Measurements from ENCODE around the gene AKR7A3. TPM values are rescaled to one million over a fixed set of nuclear protein-coding genes. Genes with fewer than 3 reads are reported as not detected.

AKR7A3 gene
- total and polyA plus RNA-seq, 9 of the 15 experiments (the other 6 are each of a cell fraction or from before 2014, with no cell fraction given): 0.04 to 1.5 (median 0.44) TPM; not detected in 1

DNA sequence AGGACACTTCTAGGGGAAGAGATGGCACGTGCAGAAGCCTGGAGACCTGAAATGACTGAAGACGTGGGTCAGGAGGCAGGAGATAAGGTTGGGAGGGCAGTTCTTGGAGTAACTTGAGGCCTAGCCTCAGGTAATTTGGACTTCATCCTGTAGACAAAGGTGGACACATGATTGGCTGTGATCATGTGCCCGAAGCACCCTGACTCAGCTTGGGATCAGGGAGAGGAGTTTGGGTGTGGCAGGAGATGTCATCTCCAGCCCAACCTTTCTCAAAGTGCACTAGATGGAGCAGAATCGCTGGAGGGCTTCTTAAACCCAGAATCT is 25.0 kb upstream of the AKR7A3 start (continued):
- TF ChIP-seq RERE (CRISPR knock-in tag; IDR thresholded peaks at IDR 0.05; ENCODE audit: borderline replicate concordance) (no peak), ZEB2 (IDR thresholded peaks at IDR 0.05) (peak; percentile 93; the same call in 1 of the 2 replicates), ATF1 (CRISPR knock-in tag; IDR thresholded peaks at IDR 0.05) (no peak), ATF1 (tag; IDR thresholded peaks at IDR 0.05) (0 out of 2 replicates have a peak, but pooled peaks have one; percentile 21), CXXC5 (CRISPR knock-in tag; IDR thresholded peaks at IDR 0.05) (peak; percentile 87), SIN3B (IDR thresholded peaks at IDR 0.05; ENCODE audit: low read depth) (no peak), HDAC2 (IDR thresholded peaks at IDR 0.05) (0 out of 2 replicates have a peak, but pooled peaks have one; percentile 49), STAT5A (IDR thresholded peaks at IDR 0.05; ENCODE audit: borderline replicate concordance, low read length) (0 out of 2 replicates have a peak, but pooled peaks have one; percentile 22), NFE2 (IDR thresholded peaks at IDR 0.05; ENCODE audit: low read depth) (peak; percentile 63; the same call in 1 of the 2 replicates), KAT7 (CRISPR knock-in tag; IDR thresholded peaks at IDR 0.05; ENCODE audit: borderline replicate concordance) (no peak), NONO (IDR thresholded peaks at IDR 0.05; ENCODE audit: low read depth in 2 of 2, low read length in 1 of 2) (no peak), DIDO1 (tag; IDR thresholded peaks at IDR 0.05; ENCODE audit: low read depth) (no peak), ZBTB11 (CRISPR knock-in tag; IDR thresholded peaks at IDR 0.05) (0 out of 6 replicates have a peak, but pooled peaks of 1 of the 3 experiments have one; percentile 11), CTBP1 (IDR thresholded peaks at IDR 0.05; ENCODE audit: borderline replicate concordance) (peak; percentile 95), SPI1 (IDR thresholded peaks at IDR 0.05; ENCODE audit: borderline replicate concordance, low read depth, low read length) (no peak), POLR2H (tag; IDR thresholded peaks at IDR 0.05; ENCODE audit: low read depth) (no peak)
- TF ChIP-seq, protein P1, sequence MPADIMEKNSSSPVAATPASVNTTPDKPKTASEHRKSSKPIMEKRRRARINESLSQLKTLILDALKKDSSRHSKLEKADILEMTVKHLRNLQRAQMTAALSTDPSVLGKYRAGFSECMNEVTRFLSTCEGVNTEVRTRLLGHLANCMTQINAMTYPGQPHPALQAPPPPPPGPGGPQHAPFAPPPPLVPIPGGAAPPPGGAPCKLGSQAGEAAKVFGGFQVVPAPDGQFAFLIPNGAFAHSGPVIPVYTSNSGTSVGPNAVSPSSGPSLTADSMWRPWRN (IDR thresholded peaks at IDR 0.05; ENCODE audit: low read depth): peak; percentile 64; the same call in 1 of the 2 replicates
- TF ChIP-seq, protein P2, sequence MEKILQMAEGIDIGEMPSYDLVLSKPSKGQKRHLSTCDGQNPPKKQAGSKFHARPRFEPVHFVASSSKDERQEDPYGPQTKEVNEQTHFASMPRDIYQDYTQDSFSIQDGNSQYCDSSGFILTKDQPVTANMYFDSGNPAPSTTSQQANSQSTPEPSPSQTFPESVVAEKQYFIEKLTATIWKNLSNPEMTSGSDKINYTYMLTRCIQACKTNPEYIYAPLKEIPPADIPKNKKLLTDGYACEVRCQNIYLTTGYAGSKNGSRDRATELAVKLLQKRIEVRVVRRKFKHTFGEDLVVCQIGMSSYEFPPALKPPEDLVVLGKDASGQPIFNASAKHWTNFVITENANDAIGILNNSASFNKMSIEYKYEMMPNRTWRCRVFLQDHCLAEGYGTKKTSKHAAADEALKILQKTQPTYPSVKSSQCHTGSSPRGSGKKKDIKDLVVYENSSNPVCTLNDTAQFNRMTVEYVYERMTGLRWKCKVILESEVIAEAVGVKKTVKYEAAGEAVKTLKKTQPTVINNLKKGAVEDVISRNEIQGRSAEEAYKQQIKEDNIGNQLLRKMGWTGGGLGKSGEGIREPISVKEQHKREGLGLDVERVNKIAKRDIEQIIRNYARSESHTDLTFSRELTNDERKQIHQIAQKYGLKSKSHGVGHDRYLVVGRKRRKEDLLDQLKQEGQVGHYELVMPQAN (IDR thresholded peaks at IDR 0.05; ENCODE audit: borderline replicate concordance): no peak; the same call in 1 of the 2 replicates

Measured in K562 (cell line).